Vagina (tissue), 2 donors: Measurements from ENCODE around the gene KRTAP10-5.

ENCODE experiments used
- CTCF ChIP-seq, 3 experiments: fragments of 450-650 bp in 2 of 3; fragments of 200-600 bp in 1 of 3; sonication (generic) in 1 of 3; IDR thresholded peaks; one replicate each; pipeline ENCODE4 v1.5.1; 2017 to 2019; ENCODE audit warnings: antibody characterized with exemption in 3 of 3, mild to moderate bottlenecking in 2 of 3, moderate library complexity in 2 of 3
- POLR2A ChIP-seq, 2 donors: fragments of 450-650 bp; IDR thresholded peaks; one replicate each; pipeline ENCODE4 v1.6.1; 2017; ENCODE audit warnings: antibody characterized with exemption in 2 of 2, mild to moderate bottlenecking in 2 of 2, moderate library complexity in 2 of 2

- TF ChIP-seq CTCF (IDR thresholded peaks at IDR 0.05) (no peak), POLR2A (IDR thresholded peaks at IDR 0.05) (no peak)
Observed at GRCh38 chr21:44626262-44626661, 45.9 kb upstream of the KRTAP10-5 start.
